Kidney (tissue), 22 donors: Measurements from ENCODE around the gene CPEB2. TPM values are rescaled to one million over a fixed set of nuclear protein-coding genes. Genes with fewer than 3 reads are reported as not detected.

ENCODE experiments used
- DNase-seq, 5 donors: peaks; one replicate each; pipeline ENCODE4 v3.0.0-alpha.2; 2013 to 2020
- FAIRE-seq: peaks from 2 replicates; lab custom pipeline; 2012; peaks lifted over from hg19 to GRCh38; lab: Jason Lieb, UNC
- H3K27ac ChIP-seq, 2 donors: one replicate each; pipeline ENCODE4 v1.7.0; 2013; ENCODE audit warnings: low read depth in 2 of 2, low read length in 2 of 2, inconsistent platforms in 1 of 2
- H3K27me3 ChIP-seq: one replicate; pipeline ENCODE4 v1.7.1; 2013; ENCODE audit warnings: low read length, inconsistent platforms; ENCODE audit not compliant: control insufficient read depth, insufficient read depth
- H3K36me3 ChIP-seq, 3 donors: one replicate each; pipeline versions ENCODE4 v1.7.0 to v1.7.1; 2013; ENCODE audit warnings: low read length in 3 of 3, control low read depth in 1 of 3, inconsistent platforms in 1 of 3; ENCODE audit not compliant: insufficient read depth in 3 of 3, control insufficient read depth in 2 of 3
- H3K4me1 ChIP-seq, 3 donors: one replicate each; pipeline versions ENCODE4 v1.7.0 to v1.7.1; 2013; ENCODE audit warnings: low read length in 3 of 3, inconsistent platforms in 1 of 3, low read depth in 1 of 3; ENCODE audit not compliant: control insufficient read depth in 2 of 3, insufficient read depth in 2 of 3
- H3K4me3 ChIP-seq, 3 donors: one replicate each; pipeline versions ENCODE4 v1.7.0 to v1.8.1; 2013; ENCODE audit warnings: low read length in 3 of 3, control low read depth in 1 of 3, inconsistent platforms in 1 of 3
- H3K9ac ChIP-seq, 3 donors: one replicate each; pipeline versions ENCODE4 v1.7.0 to v1.7.1; 2013; ENCODE audit warnings: low read length in 3 of 3, control low read depth in 1 of 3, inconsistent platforms in 1 of 3
- H3K9me3 ChIP-seq, 3 donors: one replicate each; pipeline versions ENCODE4 v1.7.0 to v1.7.1; 2013; ENCODE audit warnings: low read length in 3 of 3, control low read depth in 1 of 3, inconsistent platforms in 1 of 3; ENCODE audit not compliant: control insufficient read depth in 2 of 3, insufficient read depth in 1 of 3
- CTCF ChIP-seq: IDR thresholded peaks from 3 replicates; pipeline ENCODE4 v1.5.1; 2012; ENCODE audit warnings: mild to moderate bottlenecking, moderate library complexity, borderline replicate concordance; ENCODE audit not compliant: insufficient read depth; ENCODE audit errors: extremely low read depth
- intact Hi-C: fragments of 100-400 bp; cut with DNase I; formaldehyde crosslinking; loops from one replicate; pipeline ENCODE4 v1.11.1; 2022
- long read RNA-seq, 10 donors: library from polyadenylated mRNA in 1 of 10; unstranded in 1 of 10; transcript quantifications; one replicate each; pipeline ENCODE4 v2.0.0 and lab custom pipeline, GENCODE V29; 2021 to 2026
- polyA plus RNA-seq: library from polyadenylated mRNA; stranded (reverse); fragments of 350-450 nt; fragmentation: Illumina TruSeq; extraction: RNeasy Lipid Tissue Mini Kit (QIAGEN cat#74804); gene quantifications from one replicate; pipeline ENCODE4 v1.2.3, GENCODE V29; 2014; ENCODE audit warnings: low read depth, low replicate concordance; ENCODE audit not compliant: insufficient read depth
- total RNA-seq: library from RNA; stranded (reverse); fragmentation: NEBNext Ultra II Directional; extraction: Animal tissue kit (Norgen Biotek cat#: 25700); gene quantifications from one replicate; pipeline ENCODE4 v1.2.1, GENCODE V29; 2021
- donor health status: control.
- donor health status: control.
- donor health status: control.
- donor health status: control.
- donor health status: control.
- donor health status: DM: yes; HTN: yes; CAD: no.
- donor health status: Normal renal cell carcinoma (clear cell type).

CPEB2 gene
- total RNA-seq: 58.0 TPM
- polyA plus RNA-seq: 7.9 TPM
- long read RNA-seq, donor 1, full-length matches to known transcripts: 1 of 1 reads
- long read RNA-seq, donor 1, partial matches to known transcripts: 0 of 1 reads
- long read RNA-seq, donor 1, other reads (novel, unspliced or antisense): 0 of 1 reads
- long read RNA-seq, donor 2: 0 reads
- long read RNA-seq, donor 3, full-length matches to known transcripts: 2 of 2 reads
- long read RNA-seq, donor 3, partial matches to known transcripts: 0 of 2 reads
- long read RNA-seq, donor 3, other reads (novel, unspliced or antisense): 0 of 2 reads
- long read RNA-seq, donor 4, partial matches to known transcripts: 0 of 1 reads
- long read RNA-seq, donor 4, other reads (novel, unspliced or antisense): 0 of 1 reads
- long read RNA-seq, donor 5: 0 reads
- long read RNA-seq, donor 6: 0 reads
- long read RNA-seq, donor 7, full-length matches to known transcripts: 9 of 25 reads
- long read RNA-seq, donor 7, partial matches to known transcripts: 0 of 25 reads
- long read RNA-seq, donor 7, other reads (novel, unspliced or antisense): 16 of 25 reads
- long read RNA-seq, donor 8, full-length matches to known transcripts: 1 of 1 reads
- long read RNA-seq, donor 8, partial matches to known transcripts: 0 of 1 reads
- long read RNA-seq, donor 8, other reads (novel, unspliced or antisense): 0 of 1 reads
- long read RNA-seq, donor 9: 0 reads
- long read RNA-seq, donor 10: 0 reads

- Histone ChIP-seq H3K27me3 (no peaks in the 10 kb centered on the region), H3K9ac (peak within 1 kb of the TSS; percentile 47 to 99 (median 97)), H3K4me3 (peak within 1 kb of the TSS; percentile 74 to 85 (median 80)), H3K27ac (peak within 1 kb of the TSS; percentile 100), H3K9me3 (no peaks in the 10 kb centered on the region), H3K36me3 (no peaks in the 10 kb centered on the region), H3K4me1 (peaks cover 0 to 4% (median 0%) of the 10 kb centered on the region in 3 donors)
- no peak for FAIRE-seq
- TF ChIP-seq CTCF: no peak
- DNase-seq: peak; percentile 93 to 99 (median 96)
- intact Hi-C loops: no loop called here
Observed at GRCh38 chr4:15001869-15002658, at the start of gene CPEB2. Gene CPEB2 (plus strand): TSS chr4:15002481. CDS start chr4:15002674, 193 bp downstream.

- Histone ChIP-seq H3K9ac (no peak overlapping the region), H3K9me3 (no peaks in the 10 kb centered on the region), H3K27ac (peak overlapping the region; percentile 34 to 57), H3K4me1 (peaks cover 0 to 8% (median 3%) of the 10 kb centered on the region in 3 donors), H3K36me3 (no peaks in the 10 kb centered on the region), H3K4me3 (no peak overlapping the region), H3K27me3 (no peaks in the 10 kb centered on the region)
- DNase-seq: peak in 2 of 5 donors; percentile 2 to 7
- intact Hi-C loops: no loop called here
- no peak for FAIRE-seq
- TF ChIP-seq CTCF: no peak
Observed at GRCh38 chr4:14958436-14958835, 43.8 kb upstream of the CPEB2 start.

- Histone ChIP-seq H3K4me1 (peaks cover 0 to 8% (median 3%) of the 10 kb centered on the region in 3 donors), H3K4me3 (no peak overlapping the region), H3K9ac (no peak overlapping the region), H3K36me3 (no peaks in the 10 kb centered on the region), H3K9me3 (no peaks in the 10 kb centered on the region), H3K27me3 (no peaks in the 10 kb centered on the region), H3K27ac (no peak overlapping the region)
- FAIRE-seq (no peak), DNase-seq (no peak)
- TF ChIP-seq CTCF: no peak
- intact Hi-C loops: no loop called here
Observed at GRCh38 chr4:14961292-14961691, 41.0 kb upstream of the CPEB2 start.
